ENCODE results near the gene RNF182.

DNA sequence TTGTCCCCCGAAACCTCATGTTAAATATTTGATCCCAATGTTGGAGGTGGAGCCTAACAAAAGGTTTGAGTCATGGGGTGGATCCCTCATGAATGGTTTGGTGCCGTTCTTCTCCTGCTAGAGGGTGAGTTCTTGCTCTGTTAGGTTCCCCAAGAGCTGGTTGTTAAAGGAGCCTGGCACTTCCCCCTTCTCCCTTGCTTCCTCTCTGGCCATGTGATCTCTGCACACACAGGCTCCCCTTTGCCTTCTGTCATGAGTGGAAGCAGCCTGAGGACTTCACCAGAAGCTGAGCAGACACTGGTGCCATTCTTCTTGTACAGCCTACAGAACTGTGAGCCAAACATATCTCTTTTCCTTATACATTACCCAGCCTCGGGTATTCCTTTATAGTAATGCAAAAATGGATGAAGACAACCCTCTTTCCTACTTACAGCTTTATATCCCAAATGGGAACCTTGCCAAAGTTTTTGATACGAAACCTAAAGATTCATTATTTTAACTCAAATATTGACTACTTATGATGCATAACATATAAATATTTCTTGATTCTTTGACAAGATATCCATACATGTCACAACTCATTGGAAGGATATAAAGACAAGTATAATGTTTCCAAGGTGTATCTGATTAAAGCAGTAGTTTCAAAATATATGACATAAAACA lies 61.0 kb downstream of the RNF182 start:
- TF ChIP-seq POLR2AphosphoS5 (IDR thresholded peaks at IDR 0.05; ENCODE audit: low read depth, low read length) = no peak
- TF ChIP-seq, protein P1, sequence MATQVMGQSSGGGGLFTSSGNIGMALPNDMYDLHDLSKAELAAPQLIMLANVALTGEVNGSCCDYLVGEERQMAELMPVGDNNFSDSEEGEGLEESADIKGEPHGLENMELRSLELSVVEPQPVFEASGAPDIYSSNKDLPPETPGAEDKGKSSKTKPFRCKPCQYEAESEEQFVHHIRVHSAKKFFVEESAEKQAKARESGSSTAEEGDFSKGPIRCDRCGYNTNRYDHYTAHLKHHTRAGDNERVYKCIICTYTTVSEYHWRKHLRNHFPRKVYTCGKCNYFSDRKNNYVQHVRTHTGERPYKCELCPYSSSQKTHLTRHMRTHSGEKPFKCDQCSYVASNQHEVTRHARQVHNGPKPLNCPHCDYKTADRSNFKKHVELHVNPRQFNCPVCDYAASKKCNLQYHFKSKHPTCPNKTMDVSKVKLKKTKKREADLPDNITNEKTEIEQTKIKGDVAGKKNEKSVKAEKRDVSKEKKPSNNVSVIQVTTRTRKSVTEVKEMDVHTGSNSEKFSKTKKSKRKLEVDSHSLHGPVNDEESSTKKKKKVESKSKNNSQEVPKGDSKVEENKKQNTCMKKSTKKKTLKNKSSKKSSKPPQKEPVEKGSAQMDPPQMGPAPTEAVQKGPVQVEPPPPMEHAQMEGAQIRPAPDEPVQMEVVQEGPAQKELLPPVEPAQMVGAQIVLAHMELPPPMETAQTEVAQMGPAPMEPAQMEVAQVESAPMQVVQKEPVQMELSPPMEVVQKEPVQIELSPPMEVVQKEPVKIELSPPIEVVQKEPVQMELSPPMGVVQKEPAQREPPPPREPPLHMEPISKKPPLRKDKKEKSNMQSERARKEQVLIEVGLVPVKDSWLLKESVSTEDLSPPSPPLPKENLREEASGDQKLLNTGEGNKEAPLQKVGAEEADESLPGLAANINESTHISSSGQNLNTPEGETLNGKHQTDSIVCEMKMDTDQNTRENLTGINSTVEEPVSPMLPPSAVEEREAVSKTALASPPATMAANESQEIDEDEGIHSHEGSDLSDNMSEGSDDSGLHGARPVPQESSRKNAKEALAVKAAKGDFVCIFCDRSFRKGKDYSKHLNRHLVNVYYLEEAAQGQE (IDR thresholded peaks at IDR 0.05; ENCODE audit: insufficient read depth in 1 of 2, low read depth in 2 of 2, low read length in 2 of 2) = no peak
